IMR-90 (cell line): ENCODE measurements around the gene RNU6-9. TPM values are rescaled to one million over a fixed set of nuclear protein-coding genes. Genes with fewer than 3 reads are reported as not detected.

Experiments
- ATAC-seq: fragments of 200-7000 bp; cut with Tn5 transposase; 2 replicates; pipeline ENCODE4 v1.9.1; 2020; ENCODE audit warnings: low read depth, mild to moderate bottlenecking, moderate library complexity
- BruUV-seq: library from RNA; stranded (reverse); fragments of 400-500 nt; replicated peaks from 2 replicates; lab custom pipeline; 2021; lab: Mats Ljungman, UMichigan
- CTCF ChIA-PET: fragments of 300-600 bp; formaldehyde crosslinking; extraction: SDS; loops from one replicate; lab custom pipeline; 2021; ENCODE audit warnings: antibody characterized with exemption; lab: Yijun Ruan, JAX
- POLR2A ChIA-PET: fragments of 300-600 bp; sonication (Branson Sonifier 250); formaldehyde crosslinking; loops from one replicate; lab custom pipeline; 2022; ENCODE audit warnings: antibody characterized with exemption; ENCODE audit not compliant: unreplicated experiment; lab: Charles Lee
- DNase-seq: peaks from one replicate; pipeline ENCODE4 v3.0.0; 2013
- H2AFZ ChIP-seq: replicated peaks from 2 replicates; pipeline ENCODE3; 2013; ENCODE audit warnings: low read length, mild to moderate bottlenecking; ENCODE audit not compliant: poor library complexity
- H2AK5ac ChIP-seq: 2 replicates; pipeline ENCODE4 v1.6.1; 2013; ENCODE audit warnings: low read depth, low read length, inconsistent platforms
- H2AK9ac ChIP-seq: replicated peaks from 2 replicates; pipeline ENCODE3; 2013; ENCODE audit warnings: mild to moderate bottlenecking, low read depth, low read length, moderate library complexity; ENCODE audit not compliant: poor library complexity
- H2BK120ac ChIP-seq: 2 replicates; pipeline ENCODE4 v1.6.1; 2013; ENCODE audit warnings: low read depth, low read length, inconsistent platforms
- H2BK15ac ChIP-seq: 3 replicates; pipeline ENCODE4 v1.6.1; 2013; ENCODE audit warnings: low read depth, low read length, inconsistent platforms
- H2BK20ac ChIP-seq: 2 replicates; pipeline ENCODE4 v1.6.1; 2013; ENCODE audit warnings: low read depth, mild to moderate bottlenecking, inconsistent platforms, low read length, moderate library complexity
- H2BK5ac ChIP-seq: 2 replicates; pipeline ENCODE4 v1.6.1; 2013; ENCODE audit warnings: mild to moderate bottlenecking, low read depth, low read length, inconsistent platforms; ENCODE audit not compliant: poor library complexity, severe bottlenecking
- H3K14ac ChIP-seq: replicated peaks from 2 replicates; pipeline ENCODE4 v1.6.1; 2013; ENCODE audit warnings: low read depth, low read length, inconsistent platforms
- H3K18ac ChIP-seq: 2 replicates; pipeline ENCODE4 v1.6.1; 2013; ENCODE audit warnings: low read depth, low read length, control low read depth
- H3K23ac ChIP-seq: 2 replicates; pipeline ENCODE4 v1.6.1; 2013; ENCODE audit warnings: low read depth, low read length, inconsistent platforms
- H3K27ac ChIP-seq: 2 replicates; pipeline ENCODE4 v1.5.1; 2013; ENCODE audit warnings: mild to moderate bottlenecking, control low read depth, low read length; ENCODE audit not compliant: insufficient read depth
- H3K27me3 ChIP-seq: 2 replicates; pipeline ENCODE4 v1.6.1; 2013; ENCODE audit warnings: low read length; ENCODE audit not compliant: control insufficient read depth, insufficient read depth
- H3K36me3 ChIP-seq: 2 replicates; pipeline ENCODE4 v1.6.1; 2013; ENCODE audit warnings: low read length, mixed read lengths; ENCODE audit not compliant: control insufficient read depth, insufficient read depth
- H3K4ac ChIP-seq: 2 replicates; pipeline ENCODE4 v1.6.1; 2013; ENCODE audit warnings: low read depth, low read length, inconsistent platforms
- H3K4me1 ChIP-seq: 2 replicates; pipeline ENCODE4 v1.6.1; 2013; ENCODE audit warnings: low read length, mixed read lengths; ENCODE audit not compliant: control insufficient read depth, insufficient read depth
- H3K4me2 ChIP-seq: 2 replicates; pipeline ENCODE4 v1.6.1; 2013; ENCODE audit warnings: low read depth, mild to moderate bottlenecking, control low read depth, low read length, moderate library complexity
- H3K4me3 ChIP-seq: 2 replicates; pipeline ENCODE4 v1.5.1; 2013; ENCODE audit warnings: low read depth, mild to moderate bottlenecking, control low read depth, low read length, moderate library complexity; ENCODE audit not compliant: insufficient read depth
- H3K56ac ChIP-seq: 2 replicates; pipeline ENCODE4 v1.6.1; 2013; ENCODE audit warnings: low read length, inconsistent platforms; ENCODE audit not compliant: insufficient read depth; ENCODE audit errors: extremely low read depth
- H3K79me1 ChIP-seq, 2 experiments: 2 replicates each; pipeline ENCODE4 v1.6.1; 2013; ENCODE audit warnings: low read length in 2 of 2, inconsistent platforms in 1 of 2, low read depth in 1 of 2
- H3K9ac ChIP-seq: 2 replicates; pipeline ENCODE4 v1.6.1; 2013; ENCODE audit warnings: low read depth, low read length, control low read depth
- H3K9me1 ChIP-seq: 2 replicates; pipeline ENCODE4 v1.6.1; 2013; ENCODE audit warnings: low read length, inconsistent platforms; ENCODE audit not compliant: insufficient read depth
- H3K9me3 ChIP-seq: 2 replicates; pipeline ENCODE4 v1.6.1; 2013; ENCODE audit warnings: low read length; ENCODE audit not compliant: control insufficient read depth, insufficient read depth
- H4K20me1 ChIP-seq: 2 replicates; pipeline ENCODE4 v1.6.1; 2013; ENCODE audit warnings: low read length, inconsistent platforms; ENCODE audit not compliant: insufficient read depth
- H4K5ac ChIP-seq: 2 replicates; pipeline ENCODE4 v1.6.1; 2013; ENCODE audit warnings: mild to moderate bottlenecking, low read depth, low read length, control low read depth
- H4K8ac ChIP-seq, 2 experiments: 2 replicates each; pipeline ENCODE4 v1.6.1; 2013; ENCODE audit warnings: low read depth in 2 of 2, low read length in 2 of 2, control low read depth in 1 of 2, inconsistent platforms in 1 of 2
- H4K91ac ChIP-seq: 2 replicates; pipeline ENCODE4 v1.6.1; 2013; ENCODE audit warnings: low read depth, low read length, inconsistent platforms; ENCODE audit not compliant: insufficient read depth
- FOS ChIP-seq: fragments of 150-350 bp; IDR thresholded peaks from 2 replicates; pipeline ENCODE4 v1.6.1; 2016; ENCODE audit warnings: low read depth, low read length
- MAFK ChIP-seq: IDR thresholded peaks from 2 replicates; pipeline ENCODE4 v1.6.1; 2012; ENCODE audit warnings: low read depth, low read length, improper control_type of control experiment
- POLR2A ChIP-seq: IDR thresholded peaks from 2 replicates; pipeline ENCODE4 v1.6.1; 2012; ENCODE audit warnings: mild to moderate bottlenecking, low read depth, low read length
- WGBS, 2 experiments: methylation state at CpG; one replicate each; pipeline versions ENCODE4 v1.1.5 to v1.1.7; 2013; ENCODE audit warnings: missing lambda C conversion rate in 2 of 2; ENCODE audit not compliant: insufficient read length in 1 of 2; ENCODE audit errors: extremely low coverage in 2 of 2; 5-methylcytosine and 5-hydroxymethylcytosine counted together
- dilution Hi-C: fragments of 300-500 bp; cut with HindIII; formaldehyde crosslinking; loops from one replicate; pipeline ENCODE4 v1.14.3; 2018; ENCODE audit warnings: low sequenced_read_pairs; ENCODE audit not compliant: unreplicated experiment
- in situ Hi-C: fragments of 300-500 bp; cut with MboI; formaldehyde crosslinking; loops from 3 replicates; pipeline ENCODE4 v1.14.3; 2019; ENCODE audit warnings: low sequenced_read_pairs, inconsistent platforms, mixed read lengths
- intact Hi-C: fragments of 100-400 bp; cut with micrococcal nuclease; formaldehyde crosslinking; loops from 2 replicates; pipeline ENCODE4 v1.10.0; 2022
- polyA plus RNA-seq, 3 experiments: library from polyadenylated mRNA; depleted of rRNA; stranded (reverse); fragments of >200 nt; gene quantifications; 2 replicates each; pipeline ENCODE4 v1.2.3, GENCODE V29; 2012; ENCODE audit warnings: low replicate concordance in 1 of 3
- total RNA-seq: library from RNA; depleted of rRNA; stranded (reverse); fragments of >200 nt; gene quantifications from 2 replicates; pipeline ENCODE4 v1.2.3, GENCODE V29; 2012

Gene RNU6-9
- total and polyA plus RNA-seq, 2 of the 4 experiments (the other 2 are of a cell fraction) = not detected

- Histone ChIP-seq H3K14ac (peak overlapping the region; percentile 92), H2BK20ac (no peak overlapping the region), H4K20me1 (peaks cover 10% of the 10 kb centered on the region), H2BK15ac (no peak overlapping the region; the same call in 2 of the 3 replicates), H3K9me1 (no peaks in the 10 kb centered on the region; the same call in 1 of the 2 replicates), H3K56ac (no peak overlapping the region), H4K5ac (peak overlapping the region; percentile 50; the same call in 1 of the 2 replicates), H3K4me1 (peaks cover 10% of the 10 kb centered on the region), H2AFZ (peak overlapping the region; percentile 21), H3K9ac (peak overlapping the region; percentile 98), H3K9me3 (no peaks in the 10 kb centered on the region), H3K4me2 (peak overlapping the region; percentile 56), H3K27me3 (no peaks in the 10 kb centered on the region), H4K8ac (peak overlapping the region; percentile 36 to 50; a peak in 3 of 4 replicates), H3K4ac (peak overlapping the region; percentile 84), H3K36me3 (peaks cover 30% of the 10 kb centered on the region), H3K4me3 (peak overlapping the region; percentile 96), H2BK120ac (peak overlapping the region; percentile 64), H4K91ac (peak overlapping the region; percentile 79; the same call in 1 of the 2 replicates), H2AK5ac (peak overlapping the region; percentile 92), H3K23ac (peak overlapping the region; percentile 56; the same call in 1 of the 2 replicates), H2AK9ac (peak overlapping the region; percentile 98), H3K18ac (peak overlapping the region; percentile 55; the same call in 1 of the 2 replicates), H2BK5ac (peak overlapping the region; percentile 87), H3K27ac (peak overlapping the region; percentile 97), H3K79me1 (peaks cover 7 to 45% of the 10 kb centered on the region in 2 experiments)
- BruUV-seq = no TSS peak
- dilution Hi-C loops (no loop called here), intact Hi-C loops (loop anchor here (2.0 kb wide), 1 partner anchor 313 kb away; the partner anchor contains the start of gene ATP5F1D), in situ Hi-C loops (no loop called here)
- ATAC-seq (0 out of 2 replicates have a peak, but pooled peaks have one; percentile 3), DNase-seq (no peak)
- TF ChIP-seq FOS = no peak
- peak; percentile 72 for TF ChIP-seq MAFK
- TF ChIP-seq POLR2A = 0 out of 2 replicates have a peak, but pooled peaks have one; percentile 4
- ChIA-PET CTCF (interaction anchor here (1.2 kb wide), 1 partner anchor 56 kb away, joined by 3 read pairs; no protein-coding TSS in a partner anchor), POLR2A (no interaction called here)
- WGBS, 2 experiments = no CpG with 5 or more reads among the region's 15 CpGs
Observed at GRCh38 chr19:927351-927779, 34.1 kb downstream of the RNU6-9 start.
